H1 (cell line): ENCODE results near the gene CERS5. TPM values are rescaled to one million over a fixed set of nuclear protein-coding genes. Genes with fewer than 3 reads are reported as not detected.
A peak's percentile ranks its signal among the peaks of the same experiment; 100 is the strongest.

Experiments used
- CTCF ChIP-seq, 3 experiments: IDR thresholded peaks; 1 replicate in 2 of 3; 2 replicates in 1 of 3; pipeline versions ENCODE4 v1.5.1 to v1.6.1; 2011; ENCODE audit warnings: low read length in 3 of 3, mild to moderate bottlenecking in 3 of 3, inconsistent platforms in 2 of 3, low read depth in 1 of 3, moderate library complexity in 1 of 3; ENCODE audit not compliant: insufficient read depth in 1 of 3; ENCODE audit errors: control extremely low read depth in 1 of 3
- GTF2F1 ChIP-seq: IDR thresholded peaks from 2 replicates; pipeline ENCODE4 v1.6.1; 2012; ENCODE audit warnings: low read depth, low read length, improper control_type of control experiment, borderline replicate concordance
- MAFK ChIP-seq: IDR thresholded peaks from 2 replicates; pipeline ENCODE4 v1.6.1; 2012; ENCODE audit warnings: low read depth, mild to moderate bottlenecking, improper control_type of control experiment, low read length
- RXRA ChIP-seq: IDR thresholded peaks from 2 replicates; pipeline ENCODE4 v1.6.1; 2011; ENCODE audit warnings: low read depth, mild to moderate bottlenecking, low read length, moderate library complexity; ENCODE audit not compliant: insufficient read depth
- polyA plus RNA-seq, 7 experiments: library from polyadenylated mRNA; depleted of rRNA in 3 of 7; stranded (reverse) in 5 of 7; unstranded in 2 of 7; fragments of >200 nt in 5 of 7; fragments of 200-250 nt in 2 of 7; gene quantifications; 1 replicate in 5 of 7; 2 replicates in 1 of 7; 4 replicates in 1 of 7; pipeline versions ENCODE4 v1.2.1 to v1.2.3, GENCODE V29; 2011 to 2013; ENCODE audit warnings: missing spikeins in 2 of 7, mixed read lengths in 2 of 7
- total RNA-seq: library from RNA; stranded (reverse); fragmentation: NEBNext Ultra II Directional; extraction: Animal tissue kit (Norgen Biotek cat#: 25700); gene quantifications from 2 replicates; pipeline ENCODE4 v1.2.1, GENCODE V29; 2021

Gene CERS5
- total and polyA plus RNA-seq, 2 of the 8 experiments (the other 6 are each of a cell fraction or from before 2014, with no cell fraction given): 69.2 to 119 TPM

GRCh38 chr12:50088577-50089335 lies 78.4 kb downstream of the CERS5 start (continued):
- TF ChIP-seq MAFK: no peak
- TF ChIP-seq CTCF (IDR thresholded peaks at IDR 0.05; ENCODE audit: control extremely low read depth in 1 of 3, insufficient read depth in 1 of 3, low read depth in 1 of 3, low read length in 3 of 3): peak in 2 of 3 experiments; percentile 54 to 78; a peak in 2 of 4 replicates
- TF ChIP-seq GTF2F1: no peak
- no peak for TF ChIP-seq RXRA
